HUES6 (cell line): ENCODE measurements around the gene MAD1L1.
"Not testable (repeated sequence)": the region's sequence is repeated elsewhere in the genome, so short reads cannot be mapped to it uniquely, and the experiment has no call there.

ENCODE experiments used
- H3K27ac ChIP-seq: 2 replicates; pipeline ENCODE4 v1.7.0; 2013; ENCODE audit warnings: low read depth, mild to moderate bottlenecking, low read length, inconsistent platforms
- H3K27me3 ChIP-seq: 2 replicates; pipeline ENCODE4 v1.6.1; 2013; ENCODE audit warnings: low read length; ENCODE audit not compliant: control insufficient read depth, insufficient read depth
- H3K36me3 ChIP-seq: 2 replicates; pipeline ENCODE4 v1.6.1; 2013; ENCODE audit warnings: low read length; ENCODE audit not compliant: control insufficient read depth, insufficient read depth
- H3K4me1 ChIP-seq: 2 replicates; pipeline ENCODE4 v1.6.1; 2013; ENCODE audit warnings: low read length; ENCODE audit not compliant: control insufficient read depth, insufficient read depth
- H3K4me3 ChIP-seq: 2 replicates; pipeline ENCODE4 v1.5.1; 2013; ENCODE audit warnings: low read depth, low read length
- H3K9ac ChIP-seq: one replicate; pipeline ENCODE4 v1.6.1; 2013; ENCODE audit warnings: mild to moderate bottlenecking, low read length
- H3K9me3 ChIP-seq: 2 replicates; pipeline ENCODE4 v1.6.1; 2013; ENCODE audit warnings: low read depth, low read length; ENCODE audit not compliant: control insufficient read depth, insufficient read depth

Gene MAD1L1

DNA sequence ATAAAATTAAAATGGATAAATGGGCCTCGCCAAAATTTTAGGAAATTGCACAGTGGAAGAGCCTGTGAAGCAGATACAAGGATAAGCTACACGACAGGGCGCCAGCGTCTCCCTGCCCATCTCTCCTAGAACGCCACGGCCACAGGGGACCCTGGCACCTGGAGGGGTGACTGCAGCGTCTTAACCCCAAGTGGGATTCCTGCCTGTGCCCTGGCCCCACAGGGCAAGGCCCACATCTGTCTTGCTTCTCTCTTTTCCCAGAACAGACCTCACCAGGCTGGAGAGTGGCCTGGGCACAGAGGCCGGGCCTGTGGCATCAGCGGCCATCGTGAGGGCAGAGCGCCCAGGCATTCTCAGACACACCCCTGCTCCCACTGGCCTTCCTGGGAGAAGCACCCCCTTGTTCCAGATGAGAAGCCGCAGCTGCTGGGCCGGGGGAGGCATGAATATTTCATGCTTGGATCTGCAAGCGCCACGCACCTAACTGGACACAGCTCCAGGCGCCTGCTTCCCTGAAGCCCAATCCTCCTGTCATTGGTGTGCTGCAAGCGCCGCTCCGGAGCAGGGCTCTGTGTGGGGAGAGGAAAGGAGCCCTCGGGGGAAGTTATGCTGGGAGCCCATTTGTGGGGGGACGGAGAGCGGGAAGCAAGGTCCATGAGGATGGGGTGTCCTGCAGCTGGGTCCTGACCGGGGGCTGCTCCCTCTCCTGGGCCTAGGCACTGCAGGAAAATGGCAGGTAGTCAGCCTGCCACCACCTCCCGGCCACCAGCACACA lies 409.2 kb downstream of the MAD1L1 start:
- H3K27me3 ChIP-seq = no peaks in the 10 kb centered on the region
- H3K36me3 ChIP-seq = no peaks in the 10 kb centered on the region
- H3K27ac ChIP-seq = no peak overlapping the region
- no peak overlapping the region for H3K4me3 ChIP-seq
- no peaks in the 10 kb centered on the region for H3K4me1 ChIP-seq
- no peak overlapping the region for H3K9ac ChIP-seq
- H3K9me3 ChIP-seq = no peaks in the 10 kb centered on the region

DNA sequence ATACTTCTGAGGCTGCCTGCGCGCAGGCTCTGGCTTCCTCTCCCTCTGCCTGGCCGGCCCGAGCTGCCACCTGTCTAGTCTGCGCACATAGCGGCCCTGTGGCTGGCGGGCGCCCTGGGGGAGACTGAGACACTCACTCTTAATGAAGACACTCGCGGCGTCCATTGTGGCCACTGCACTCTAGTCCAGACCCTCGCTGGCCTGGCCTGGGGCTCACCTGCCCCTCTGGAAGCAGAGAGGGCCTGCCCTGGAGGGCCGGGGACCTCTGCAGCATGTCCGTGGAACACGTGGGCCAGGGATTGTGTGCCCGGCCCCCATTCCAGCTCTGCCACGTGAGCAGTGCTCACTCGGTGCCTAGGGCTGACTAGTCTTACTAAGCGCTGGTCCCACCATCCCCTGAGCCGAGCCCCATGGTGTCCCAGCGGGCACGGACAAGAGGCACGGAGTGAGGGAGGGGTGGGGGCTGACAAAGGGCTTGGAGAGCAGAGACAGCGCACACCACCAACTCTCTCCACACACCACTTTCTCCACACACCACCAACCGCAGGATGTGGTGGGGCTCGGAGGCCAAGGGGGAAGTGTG lies 413.4 kb downstream of the MAD1L1 start:
- H3K27me3 ChIP-seq = no peaks in the 10 kb centered on the region
- no peak overlapping the region for H3K4me3 ChIP-seq
- no peaks in the 10 kb centered on the region; the same call in 1 of the 2 replicates for H3K4me1 ChIP-seq
- no peak overlapping the region for H3K27ac ChIP-seq
- no peaks in the 10 kb centered on the region for H3K36me3 ChIP-seq
- no peak overlapping the region for H3K9ac ChIP-seq
- H3K9me3 ChIP-seq = no peaks in the 10 kb centered on the region

DNA sequence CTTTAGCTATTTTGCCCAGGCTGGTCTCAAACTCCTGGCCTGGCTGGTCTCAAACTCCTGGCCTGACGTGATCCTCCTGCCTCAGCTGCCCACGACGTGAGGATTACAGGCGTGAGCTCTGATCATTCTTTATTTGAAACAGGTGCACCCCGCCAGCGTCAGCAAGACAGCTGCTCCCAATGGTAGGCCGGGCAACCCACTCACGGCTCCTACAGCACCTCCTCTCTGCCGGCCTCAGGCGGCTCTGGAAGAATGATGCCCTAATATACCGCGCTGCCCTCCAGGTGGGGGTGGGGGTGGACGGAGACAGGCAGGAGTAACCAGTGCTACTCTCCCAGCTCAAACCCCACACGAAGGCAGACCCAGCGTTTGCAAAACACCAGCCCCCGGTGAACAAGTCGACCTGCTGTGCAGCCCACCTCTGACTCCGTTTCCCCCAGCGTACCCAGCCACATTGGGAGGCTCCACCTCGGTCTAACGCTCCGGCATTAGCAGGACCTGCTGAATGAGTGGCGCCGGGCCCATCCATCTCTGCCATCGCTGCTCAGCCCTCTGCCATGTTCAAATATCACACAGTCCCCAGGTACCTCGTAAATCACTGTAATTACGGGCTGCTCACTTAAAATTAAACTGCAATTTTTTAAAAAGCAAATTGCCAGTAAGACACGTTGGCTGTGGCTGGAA lies 414.0 kb downstream of the MAD1L1 start:
- no peak overlapping the region for H3K4me3 ChIP-seq
- no peak overlapping the region for H3K27ac ChIP-seq
- H3K4me1 ChIP-seq = no peaks in the 10 kb centered on the region; the same call in 1 of the 2 replicates
- H3K9me3 ChIP-seq = no peaks in the 10 kb centered on the region
- H3K9ac ChIP-seq = no peak overlapping the region
- no peaks in the 10 kb centered on the region for H3K36me3 ChIP-seq
- H3K27me3 ChIP-seq = no peaks in the 10 kb centered on the region

DNA sequence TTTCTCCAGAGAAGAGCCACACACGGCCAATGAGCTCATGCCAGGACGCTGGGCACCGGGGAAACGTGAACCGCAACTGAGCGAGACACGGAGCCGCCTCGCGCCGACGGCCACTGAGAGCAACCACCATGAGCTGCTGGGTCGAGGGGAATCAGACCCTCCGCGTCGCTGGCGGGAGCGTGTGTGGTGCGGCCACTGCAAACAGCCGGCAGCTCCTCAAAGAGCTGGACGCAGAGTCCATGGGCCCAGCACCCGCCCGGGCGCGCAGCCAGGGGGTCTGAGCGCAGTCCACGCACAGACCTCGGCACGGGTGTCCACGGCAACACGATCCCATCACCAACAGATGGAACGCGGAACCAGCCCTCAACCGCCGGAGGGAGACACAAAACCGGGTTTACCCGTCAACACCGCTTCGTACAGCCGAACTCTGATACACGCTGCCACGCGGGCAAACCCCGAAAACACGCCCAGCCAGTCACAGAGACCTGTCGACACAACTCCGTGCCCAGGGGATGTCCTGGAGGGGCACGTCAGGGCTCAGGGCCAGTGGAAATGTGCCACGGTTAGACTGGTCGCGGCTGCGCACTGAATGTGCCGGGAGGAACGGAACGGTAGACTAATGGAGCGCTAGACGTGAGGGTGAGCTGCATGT lies 415.6 kb downstream of the MAD1L1 start:
- Histone ChIP-seq H3K9ac (no peak overlapping the region), H3K27me3 (no peaks in the 10 kb centered on the region), H3K27ac (no peak overlapping the region), H3K4me3 (no peak overlapping the region), H3K9me3 (no peaks in the 10 kb centered on the region), H3K4me1 (no peaks in the 10 kb centered on the region; the same call in 1 of the 2 replicates), H3K36me3 (no peaks in the 10 kb centered on the region)

DNA sequence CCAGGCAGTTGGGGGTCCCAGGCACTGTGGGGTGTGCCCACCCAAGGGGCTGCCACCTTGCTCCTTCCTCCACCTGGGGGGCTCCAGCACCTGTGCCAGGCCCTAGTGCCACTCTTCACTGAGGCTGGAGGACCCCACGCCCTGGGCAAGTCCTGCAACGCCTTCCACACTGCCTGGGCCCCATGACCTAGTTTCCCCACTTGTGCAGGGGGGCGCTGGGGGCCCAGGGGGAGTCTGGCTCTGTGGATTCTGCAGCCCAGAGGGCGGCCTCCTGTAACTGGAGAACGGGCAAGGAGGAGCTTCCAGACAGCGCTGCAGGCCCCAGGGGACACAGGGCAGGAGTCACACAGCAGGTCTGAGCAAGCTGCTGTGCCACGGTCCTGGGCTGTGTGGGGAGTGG lies 416.3 kb downstream of the MAD1L1 start:
- not testable (repeated sequence) for H3K9me3 ChIP-seq, H3K9ac ChIP-seq, H3K27me3 ChIP-seq, H3K27ac ChIP-seq, H3K4me3 ChIP-seq, H3K36me3 ChIP-seq, H3K4me1 ChIP-seq

DNA sequence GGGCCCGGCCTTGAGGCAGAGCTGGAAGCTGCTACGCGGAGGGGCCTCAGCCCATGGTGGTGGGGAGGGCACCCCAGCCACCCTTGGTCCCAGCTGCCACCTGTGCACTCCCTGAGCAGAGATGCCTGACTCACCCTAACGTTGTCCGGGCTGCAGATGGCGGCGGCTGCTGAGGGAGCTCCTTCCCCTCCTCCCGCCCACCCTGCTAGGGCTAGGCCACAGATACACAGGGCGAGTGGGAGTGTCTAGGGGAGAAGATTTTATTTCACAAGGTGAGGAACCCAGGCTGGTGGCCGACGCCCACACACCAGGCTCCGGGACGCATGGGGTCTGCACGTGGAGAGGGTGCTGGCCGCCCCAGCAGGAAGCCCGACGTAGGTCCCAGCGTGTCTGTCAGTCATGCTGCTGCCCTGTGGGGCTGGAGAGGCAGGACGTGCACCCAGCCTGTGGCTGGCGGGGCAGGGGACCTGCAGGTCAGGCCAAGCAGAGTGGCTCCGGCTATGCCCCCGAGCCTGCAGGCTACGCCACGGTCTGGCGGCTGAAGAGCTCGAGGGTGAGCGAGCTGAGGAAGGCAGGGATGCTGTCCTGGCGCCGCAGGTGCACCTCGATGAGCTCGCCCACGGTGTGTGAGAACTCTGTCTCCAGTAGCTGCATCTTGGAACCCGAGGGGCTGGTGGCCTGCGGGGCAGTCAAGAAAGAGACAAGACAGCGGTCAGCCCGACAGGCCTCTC lies 417.0 kb downstream of the MAD1L1 start:
- H3K27ac ChIP-seq, H3K9ac ChIP-seq, H3K4me3 ChIP-seq, H3K27me3 ChIP-seq, H3K9me3 ChIP-seq, H3K36me3 ChIP-seq, H3K4me1 ChIP-seq: not testable (repeated sequence)

DNA sequence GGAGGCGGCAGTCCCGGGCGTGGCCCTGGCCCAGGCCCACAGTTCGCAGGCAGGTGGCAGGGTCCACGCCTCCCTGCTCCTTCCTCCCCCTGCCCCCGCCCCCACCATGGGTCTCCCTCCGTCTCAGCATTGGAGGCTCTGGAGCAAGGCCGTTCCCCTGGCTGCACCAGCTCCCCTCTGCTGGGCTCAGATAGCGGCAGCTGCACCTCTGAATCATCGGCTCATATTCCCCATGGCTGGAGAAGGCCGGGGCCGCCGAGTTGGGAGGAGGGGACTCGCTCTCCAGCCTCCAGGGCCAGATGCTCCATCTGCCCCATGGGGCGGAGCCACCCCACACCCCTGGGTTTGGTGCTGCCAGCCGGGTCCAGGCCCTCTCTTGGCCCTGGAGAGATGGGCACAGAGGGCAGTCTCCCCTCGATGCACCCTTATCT lies 417.7 kb downstream of the MAD1L1 start:
- Histone ChIP-seq H3K4me1 (no peaks in the 10 kb centered on the region; the same call in 1 of the 2 replicates), H3K36me3 (no peaks in the 10 kb centered on the region), H3K27ac (no peak overlapping the region), H3K4me3 (no peak overlapping the region), H3K27me3 (no peaks in the 10 kb centered on the region), H3K9ac (no peak overlapping the region), H3K9me3 (no peaks in the 10 kb centered on the region)

DNA sequence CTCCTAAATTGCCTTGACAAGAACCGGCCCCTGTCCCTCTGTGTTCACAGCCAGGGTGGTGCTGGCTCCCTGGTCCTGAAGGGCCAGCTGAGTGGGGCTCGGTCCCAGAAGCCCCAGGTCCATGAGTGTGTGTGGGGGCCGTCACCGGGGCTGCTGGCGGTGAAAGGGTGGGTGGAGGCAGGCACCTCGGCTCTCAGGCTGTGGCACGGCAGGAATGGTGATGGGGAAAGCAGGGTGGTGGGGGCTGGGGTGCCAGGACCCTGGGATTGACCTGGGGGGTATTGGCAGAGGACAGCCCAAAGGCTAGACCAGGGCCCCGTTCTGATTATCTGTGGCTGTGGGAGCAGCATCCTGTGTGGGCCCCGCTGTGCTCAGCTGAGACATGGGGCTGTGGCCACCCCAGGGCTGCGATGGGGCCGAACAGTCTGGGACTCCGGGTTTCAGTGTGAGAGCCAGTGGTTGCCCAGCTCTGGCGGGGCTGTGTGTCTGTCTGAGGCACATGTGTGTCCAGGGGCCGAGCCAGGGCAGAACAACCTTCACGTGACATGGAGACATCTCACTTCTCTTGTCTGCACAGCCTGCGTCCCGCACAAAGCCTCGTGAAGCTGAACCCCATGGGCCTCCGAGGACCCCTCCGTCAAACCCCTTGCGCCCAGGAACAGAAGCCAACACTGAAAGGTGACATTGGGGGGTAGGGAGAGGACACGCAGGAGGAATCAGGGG lies 418.5 kb downstream of the MAD1L1 start:
- Histone ChIP-seq H3K4me1 (no peaks in the 10 kb centered on the region; the same call in 1 of the 2 replicates), H3K36me3 (no peaks in the 10 kb centered on the region), H3K27me3 (no peaks in the 10 kb centered on the region), H3K4me3 (no peak overlapping the region), H3K9ac (no peak overlapping the region), H3K27ac (no peak overlapping the region), H3K9me3 (no peaks in the 10 kb centered on the region)

DNA sequence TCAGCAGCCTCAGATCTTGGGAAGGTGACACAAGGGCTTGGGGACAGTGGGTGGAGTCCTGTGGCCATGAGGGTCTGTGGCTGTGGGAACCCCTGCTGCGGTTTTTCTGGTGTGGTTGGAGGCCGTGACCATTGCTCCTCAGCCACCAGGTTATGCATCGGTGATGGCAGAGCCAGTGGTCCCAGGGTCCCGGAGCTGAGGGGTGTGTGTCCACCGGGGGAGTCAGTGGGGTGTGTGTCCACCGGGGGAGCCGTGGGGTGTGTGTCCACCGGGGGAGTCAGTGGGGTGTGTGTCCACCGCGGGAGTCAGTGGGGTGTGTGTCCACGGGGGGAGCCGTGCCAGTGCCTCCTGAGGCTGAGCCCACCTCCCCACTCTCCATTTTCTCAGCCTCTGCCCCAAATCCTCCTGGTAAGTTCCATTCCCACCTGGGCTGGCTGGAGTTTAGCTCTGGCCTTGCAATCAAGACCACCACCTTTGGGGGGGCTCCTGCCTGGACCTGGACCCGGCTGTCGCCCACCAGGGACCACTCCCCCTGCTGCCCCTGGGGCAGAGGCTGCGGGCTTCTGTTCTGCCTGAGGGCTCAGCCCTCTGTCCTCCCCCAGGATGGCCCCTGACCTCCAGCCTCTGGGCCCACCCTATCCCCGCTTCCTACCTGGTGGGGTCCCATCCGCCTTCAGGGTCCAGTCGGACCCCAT lies 419.2 kb downstream of the MAD1L1 start:
- no peak overlapping the region for H3K9ac ChIP-seq
- no peaks in the 10 kb centered on the region for H3K27me3 ChIP-seq
- no peak overlapping the region for H3K4me3 ChIP-seq
- no peak overlapping the region for H3K27ac ChIP-seq
- no peaks in the 10 kb centered on the region for H3K36me3 ChIP-seq
- H3K4me1 ChIP-seq = no peaks in the 10 kb centered on the region; the same call in 1 of the 2 replicates
- H3K9me3 ChIP-seq = no peaks in the 10 kb centered on the region
